Left ventricle myocardium inferior (tissue), 1 donor: Measurements from ENCODE around the gene FAT3. TPM values are rescaled to one million over a fixed set of nuclear protein-coding genes. Genes with fewer than 3 reads are reported as not detected.

ENCODE experiments used
- DNase-seq: peaks from one replicate; pipeline ENCODE4 v3.0.0-alpha.2; 2020
- H3K27ac ChIP-seq: fragments of 200-600 bp; replicated peaks from 2 replicates; pipeline ENCODE4 v1.8.0; 2021
- H3K27me3 ChIP-seq: fragments of 200-600 bp; 2 replicates; pipeline ENCODE4 v1.8.0; 2021; ENCODE audit warnings: low read depth
- H3K36me3 ChIP-seq: fragments of 200-600 bp; 2 replicates; pipeline ENCODE4 v1.8.0; 2021
- H3K4me1 ChIP-seq: fragments of 200-600 bp; 2 replicates; pipeline ENCODE4 v1.8.0; 2021
- H3K4me3 ChIP-seq: fragments of 200-600 bp; 2 replicates; pipeline ENCODE4 v1.8.0; 2021; ENCODE audit warnings: mild to moderate bottlenecking, moderate library complexity
- H3K9me3 ChIP-seq: fragments of 200-600 bp; replicated peaks from 2 replicates; pipeline ENCODE4 v1.8.0; 2021
- CTCF ChIP-seq: fragments of 200-600 bp; IDR thresholded peaks from 2 replicates; pipeline ENCODE4 v1.8.0; 2021; ENCODE audit warnings: antibody characterized with exemption, mild to moderate bottlenecking, borderline replicate concordance
- intact Hi-C: fragments of 100-400 bp; cut with micrococcal nuclease; formaldehyde crosslinking; loops from one replicate; pipeline ENCODE4 v1.11.0; 2022
- total RNA-seq: library from RNA; stranded (reverse); fragmentation: NEBNext Ultra II Directional; extraction: Animal tissue kit (Norgen Biotek cat#: 25700); gene quantifications from one replicate; pipeline ENCODE4 v1.2.1, GENCODE V29; 2021
- donor health status: DM: no; HTN: yes; CAD: no; lungs with severe emphysema.

The FAT3 gene
- total RNA-seq, 1 donor from 2014 or later: 0.33 TPM

- H3K4me1 ChIP-seq: no peaks in the 10 kb centered on the region
- H3K27ac ChIP-seq: no peak overlapping the region
- DNase-seq: no peak
- no peaks in the 10 kb centered on the region for H3K9me3 ChIP-seq
- intact Hi-C loops: no loop called here
- H3K27me3 ChIP-seq: no peaks in the 10 kb centered on the region
- H3K36me3 ChIP-seq: no peaks in the 10 kb centered on the region
- TF ChIP-seq CTCF: no peak
- no peak overlapping the region for H3K4me3 ChIP-seq
Observed at GRCh38 chr11:92192141-92192540, 32.5 kb upstream of the FAT3 start.

- no peak overlapping the region for H3K4me3 ChIP-seq
- no peak for DNase-seq
- TF ChIP-seq CTCF: no peak
- no peaks in the 10 kb centered on the region for H3K36me3 ChIP-seq
- H3K4me1 ChIP-seq: no peaks in the 10 kb centered on the region
- no peak overlapping the region for H3K27ac ChIP-seq
- H3K27me3 ChIP-seq: no peaks in the 10 kb centered on the region
- intact Hi-C loops: no loop called here
- H3K9me3 ChIP-seq: no peaks in the 10 kb centered on the region
Observed at GRCh38 chr11:92198268-92198667, 26.4 kb upstream of the FAT3 start.

GRCh38 chr11:92199991-92200390 lies 24.6 kb upstream of the FAT3 start:
- H3K4me1 ChIP-seq: peaks cover 7% of the 10 kb centered on the region
- no peak for TF ChIP-seq CTCF
- DNase-seq: no peak
- intact Hi-C loops: no loop called here
- no peaks in the 10 kb centered on the region for H3K36me3 ChIP-seq
- H3K9me3 ChIP-seq: no peaks in the 10 kb centered on the region
- H3K27ac ChIP-seq: no peak overlapping the region
- no peak overlapping the region for H3K4me3 ChIP-seq
- H3K27me3 ChIP-seq: no peaks in the 10 kb centered on the region

GRCh38 chr11:92204731-92205130 lies 19.9 kb upstream of the FAT3 start:
- DNase-seq: no peak
- Histone ChIP-seq H3K4me3 (no peak overlapping the region), H3K27ac (no peak overlapping the region), H3K27me3 (peaks cover 6% of the 10 kb centered on the region), H3K36me3 (no peaks in the 10 kb centered on the region), H3K9me3 (no peaks in the 10 kb centered on the region), H3K4me1 (peaks cover 9% of the 10 kb centered on the region)
- intact Hi-C loops: no loop called here
- TF ChIP-seq CTCF: no peak

- H3K36me3 ChIP-seq: no peaks in the 10 kb centered on the region
- peaks cover 6% of the 10 kb centered on the region for H3K27me3 ChIP-seq
- no peak overlapping the region for H3K4me3 ChIP-seq
- no peak overlapping the region for H3K27ac ChIP-seq
- TF ChIP-seq CTCF: no peak
- no peak for DNase-seq
- no peaks in the 10 kb centered on the region for H3K9me3 ChIP-seq
- intact Hi-C loops: no loop called here
- peaks cover 9% of the 10 kb centered on the region for H3K4me1 ChIP-seq
Observed at GRCh38 chr11:92206441-92206840, 18.2 kb upstream of the FAT3 start.
